GM21447 (cell line): ENCODE data around the gene CHST3.
A peak's percentile ranks its signal among the peaks of the same experiment; 100 is the strongest.
"Not testable (repeated sequence)": the region's sequence is repeated elsewhere in the genome, so short reads cannot be mapped to it uniquely, and the experiment has no call there.

Experiments used
- ATAC-seq: cut with Tn5 transposase; IDR thresholded peaks from one replicate; pipeline ENCODE4 v1.9.1; 2021; ENCODE audit not compliant: unreplicated experiment

CHST3 gene

DNA sequence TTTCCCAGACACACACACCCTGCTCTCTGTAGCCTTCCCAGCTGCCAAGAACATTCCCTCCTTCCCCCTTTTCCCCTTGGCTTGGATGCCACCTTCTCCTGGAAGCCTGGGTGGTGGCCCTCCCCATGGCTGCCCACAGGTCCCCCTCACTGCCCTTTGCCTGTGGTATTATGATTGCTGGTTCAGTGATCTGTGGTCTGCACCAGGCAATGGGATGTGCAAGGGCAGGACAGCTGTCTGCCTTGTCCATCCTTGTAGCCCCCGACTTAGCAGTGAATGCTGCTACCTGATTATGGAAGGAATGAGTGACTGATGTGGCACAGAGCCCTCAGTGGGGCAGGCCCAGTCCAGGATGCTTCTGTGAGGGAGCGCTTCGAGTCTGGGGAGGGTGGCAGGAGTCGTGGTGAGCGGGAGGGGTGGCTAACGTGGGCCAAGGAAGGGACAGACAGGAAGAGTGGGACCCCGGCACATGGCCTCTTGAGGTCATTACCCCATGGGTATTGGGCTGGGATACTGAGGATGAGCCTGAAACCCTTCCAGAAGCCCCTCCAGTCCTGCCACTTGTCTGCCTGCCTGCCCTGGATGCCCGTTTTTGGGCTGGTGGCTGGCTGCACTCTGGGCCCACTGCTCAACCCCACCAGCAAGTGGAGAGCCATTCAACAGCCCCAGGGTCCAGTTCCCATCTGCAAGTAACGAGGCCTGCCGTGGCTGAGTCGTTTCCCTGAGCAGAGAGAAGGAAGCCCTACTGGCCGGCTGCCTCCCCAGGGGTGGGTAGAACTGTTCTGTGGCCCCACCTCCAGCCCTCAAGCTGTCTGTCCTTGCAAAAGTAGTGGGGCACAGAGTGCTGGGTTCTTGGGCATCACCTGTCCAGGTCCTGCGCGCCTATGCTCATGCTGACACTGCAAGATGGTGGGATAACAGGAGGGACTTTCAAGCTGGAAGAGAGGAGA, 8.8 kb downstream of the CHST3 start:
- no peak for ATAC-seq

DNA sequence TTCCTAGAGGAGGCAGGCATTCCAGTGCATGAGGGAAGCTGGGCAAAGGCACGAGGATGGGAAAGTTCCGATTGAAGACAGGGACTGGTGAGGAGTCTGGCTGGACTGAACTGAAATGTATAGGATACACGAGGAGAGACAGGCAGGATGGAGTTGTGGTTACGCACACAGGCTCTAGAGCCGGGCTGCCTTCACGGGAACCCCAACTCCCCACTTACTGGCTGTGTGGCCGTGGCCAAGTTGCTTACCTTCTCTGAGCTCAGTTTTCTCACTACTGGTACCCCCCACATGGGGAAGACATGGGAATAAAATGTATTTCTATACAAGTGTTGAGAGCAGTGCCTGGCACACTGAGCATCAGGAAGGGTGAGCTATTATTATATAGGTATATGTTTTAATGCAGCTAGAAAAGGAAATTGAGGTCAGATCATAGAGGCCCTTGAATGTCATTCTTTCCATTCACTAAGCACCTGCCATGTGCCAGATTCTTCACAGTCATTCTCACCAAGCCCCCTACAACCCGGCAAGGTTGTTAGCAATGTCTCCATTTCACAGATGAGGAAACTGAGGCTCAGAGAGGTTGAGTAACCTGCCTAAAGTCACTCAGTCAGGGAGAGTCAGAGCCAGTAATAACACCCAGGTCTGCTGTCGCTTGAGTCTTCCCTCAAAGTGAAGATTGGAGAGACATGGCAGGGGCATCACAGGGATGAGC, 9.7 kb downstream of the CHST3 start:
- peak; percentile 13 for ATAC-seq

DNA sequence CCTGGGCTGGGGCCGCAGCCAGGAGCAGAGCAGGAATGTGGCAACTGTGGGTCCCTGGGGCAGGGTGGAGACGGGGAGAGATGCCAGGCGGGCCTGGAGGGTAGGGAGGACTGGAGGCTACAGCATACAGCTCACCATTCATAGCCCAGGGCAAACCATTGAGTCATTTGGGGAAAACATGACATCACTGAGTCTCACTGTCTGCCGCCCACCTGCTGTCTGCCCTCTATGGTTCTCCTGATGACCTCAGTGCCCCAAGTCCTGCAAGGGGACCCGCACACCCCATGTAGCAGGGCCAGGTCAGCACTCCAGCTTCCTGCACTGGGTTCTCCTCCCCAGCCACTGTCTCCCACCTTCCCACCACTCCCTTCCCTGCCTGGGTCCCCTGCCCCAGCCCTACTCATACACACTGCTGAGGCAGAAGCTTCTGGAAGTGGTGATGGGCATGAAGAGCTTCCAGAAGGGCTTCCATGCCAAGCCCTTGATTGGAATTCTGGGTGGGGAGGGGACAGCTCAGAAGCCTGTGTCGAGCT, 10.4 kb downstream of the CHST3 start:
- peak; percentile 62 for ATAC-seq

DNA sequence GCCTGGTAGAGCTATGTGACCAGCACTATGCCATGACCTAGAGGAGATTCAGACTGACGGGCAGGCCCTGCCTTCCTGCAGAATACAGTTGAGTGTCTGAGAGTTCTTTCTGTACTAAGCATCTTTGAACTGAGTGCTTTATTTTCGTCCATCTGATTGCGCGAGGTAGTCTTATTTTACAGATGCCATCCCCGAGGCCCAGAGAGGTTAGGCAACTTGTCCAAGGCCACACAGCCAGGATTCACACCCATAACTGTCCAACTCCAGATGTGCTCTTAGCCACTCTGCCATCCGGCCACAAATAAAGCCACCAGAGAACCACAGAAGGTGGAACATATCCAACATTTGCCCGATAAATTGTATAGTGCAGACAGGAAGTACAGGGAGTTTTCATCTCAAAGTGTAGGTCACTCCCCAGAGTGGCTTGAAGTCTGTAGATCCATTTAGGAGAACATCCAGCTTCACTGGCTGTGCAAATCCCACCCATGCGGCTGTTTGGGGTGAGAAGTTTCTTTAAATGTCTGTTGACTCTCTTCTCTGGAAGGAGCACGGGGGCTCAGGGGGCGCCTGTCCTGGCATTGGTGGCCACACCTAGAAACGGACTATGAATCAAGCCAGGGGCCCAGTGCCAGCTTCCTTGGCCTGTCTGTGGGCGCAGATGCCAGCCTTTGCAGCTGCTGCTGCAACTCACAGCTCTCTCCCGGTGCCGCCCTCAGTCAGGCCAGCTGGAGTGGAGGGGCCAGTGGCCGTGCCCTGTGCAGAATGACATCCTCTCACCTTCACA, 11.1 kb downstream of the CHST3 start:
- no peak for ATAC-seq

DNA sequence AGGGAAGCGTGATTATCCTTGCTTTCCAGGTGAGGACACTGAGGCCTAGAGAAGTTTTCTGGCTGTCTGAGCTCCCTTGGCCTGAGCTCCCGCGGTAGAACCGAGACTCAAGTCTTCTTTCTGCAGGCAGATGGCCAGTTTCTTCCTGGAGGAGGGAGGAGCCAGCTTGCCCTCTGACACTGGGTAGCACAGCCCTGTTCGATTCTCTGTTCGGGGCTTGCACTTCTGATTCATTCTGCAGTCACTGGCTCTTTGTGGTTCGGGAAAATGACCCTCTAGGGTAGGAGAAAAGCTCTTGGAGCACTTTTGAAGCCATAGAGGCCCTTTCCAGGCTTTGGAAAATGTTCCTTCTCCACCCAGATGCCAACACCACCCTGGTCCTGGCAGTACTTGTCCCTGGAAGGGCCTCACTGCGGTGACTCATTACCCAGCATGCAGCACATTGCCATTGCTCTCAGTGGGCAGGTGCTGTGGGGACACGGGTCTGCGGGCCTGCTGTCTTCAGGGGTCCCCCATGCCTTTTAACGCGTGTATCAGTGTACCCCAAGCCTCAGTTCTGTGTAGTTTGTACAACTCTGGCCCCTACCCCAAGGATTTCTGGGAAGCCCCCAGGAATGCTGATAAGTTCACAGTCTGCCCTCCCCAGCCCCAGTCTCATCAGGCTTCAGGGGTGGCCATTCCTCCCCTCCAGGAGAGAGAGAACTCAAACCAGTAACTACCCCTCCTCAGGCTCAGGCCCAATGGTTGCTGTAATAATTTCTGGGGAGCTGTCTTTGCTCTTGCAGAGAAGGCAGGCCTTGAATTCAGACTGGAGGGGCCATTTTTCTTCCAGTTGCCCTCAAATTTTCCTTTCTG, 11.9 kb downstream of the CHST3 start:
- ATAC-seq, result no peak

DNA sequence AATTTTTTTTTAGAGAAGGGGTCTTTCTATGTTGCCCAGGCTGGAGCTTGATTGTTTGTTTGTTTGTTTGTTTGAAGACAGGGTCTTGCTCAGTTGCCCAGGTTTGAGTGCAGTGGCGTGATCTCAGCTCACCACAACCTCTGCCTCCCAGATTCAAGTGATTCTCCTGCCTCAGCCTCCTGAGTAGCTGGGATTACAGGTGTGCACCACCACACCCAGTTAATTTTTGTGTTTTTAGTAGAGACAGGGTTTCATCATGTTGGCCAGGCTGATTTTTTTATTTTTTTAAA, 13.4 kb downstream of the CHST3 start:
- ATAC-seq, result not testable (repeated sequence)

DNA sequence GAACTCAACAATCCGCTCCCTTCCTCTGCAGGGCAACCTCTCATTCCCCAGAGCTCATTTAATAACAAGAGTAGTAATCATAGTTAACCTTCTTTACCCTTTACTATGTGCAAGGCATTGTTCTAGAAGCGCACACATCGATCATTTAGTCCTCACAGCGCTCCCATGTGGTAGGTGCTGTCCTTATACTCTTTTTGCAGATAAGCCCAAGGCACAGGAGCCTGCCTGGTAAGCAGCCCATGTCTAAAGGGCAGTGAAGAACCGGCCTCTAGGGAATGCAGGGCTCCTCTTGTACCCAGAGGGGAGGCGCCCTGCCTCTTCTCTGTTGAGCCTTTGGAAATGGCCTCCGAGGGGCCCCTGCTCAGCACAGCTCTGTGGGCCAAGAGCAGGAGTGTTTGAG, 14.3 kb downstream of the CHST3 start:
- ATAC-seq, result no peak

DNA sequence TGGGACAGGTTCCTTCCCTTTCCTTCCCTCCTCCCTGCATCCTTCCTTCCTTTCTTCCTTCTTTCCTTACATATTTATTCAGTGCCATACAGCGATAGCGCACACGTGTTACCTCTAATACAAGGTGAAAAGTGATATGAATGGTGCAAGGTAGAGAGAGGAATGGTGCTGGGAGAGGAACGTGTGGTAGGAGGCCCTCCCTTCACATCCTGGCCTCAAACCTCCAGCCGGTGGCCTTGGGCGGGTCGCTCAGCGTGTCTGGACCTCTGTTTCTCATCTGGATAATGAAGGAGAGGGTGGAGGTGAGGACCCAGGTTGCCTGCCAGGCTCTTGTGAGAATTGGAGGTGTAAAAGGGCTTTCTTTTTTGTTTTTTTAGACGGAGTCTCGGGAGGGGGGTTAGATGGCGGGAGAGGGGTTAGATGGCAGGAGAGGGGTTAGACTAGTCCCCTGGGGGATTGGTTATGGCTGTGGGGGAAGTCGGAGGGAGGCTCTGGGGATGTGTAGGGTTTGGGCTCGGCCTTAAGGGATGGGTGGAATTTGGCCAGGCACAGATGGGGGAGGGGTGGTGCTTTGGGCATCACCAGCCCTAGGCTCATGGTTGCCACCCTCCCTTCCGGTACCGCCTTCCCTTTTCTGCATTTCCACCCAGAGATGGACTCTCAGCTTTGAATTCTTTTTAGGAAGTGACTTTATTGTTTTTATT, 14.9 kb downstream of the CHST3 start:
- ATAC-seq, result no peak

DNA sequence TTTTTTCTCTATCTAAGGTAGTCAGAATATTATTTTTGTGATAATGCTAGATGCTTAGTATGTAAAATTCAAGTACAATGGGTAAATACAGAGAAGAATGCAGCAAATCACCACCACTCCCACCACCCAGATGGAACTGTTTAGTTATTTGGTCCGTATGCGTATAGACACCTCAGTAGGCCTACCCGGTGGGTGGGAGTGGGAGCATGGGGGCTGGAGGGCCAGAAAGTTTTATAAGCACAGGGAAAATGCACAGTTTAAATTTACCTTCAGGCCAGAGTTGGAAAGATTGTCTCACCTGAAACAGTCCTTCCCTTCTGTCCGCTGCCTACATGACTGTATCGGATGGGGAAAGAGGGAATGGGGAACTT, 15.5 kb downstream of the CHST3 start:
- ATAC-seq, result no peak

DNA sequence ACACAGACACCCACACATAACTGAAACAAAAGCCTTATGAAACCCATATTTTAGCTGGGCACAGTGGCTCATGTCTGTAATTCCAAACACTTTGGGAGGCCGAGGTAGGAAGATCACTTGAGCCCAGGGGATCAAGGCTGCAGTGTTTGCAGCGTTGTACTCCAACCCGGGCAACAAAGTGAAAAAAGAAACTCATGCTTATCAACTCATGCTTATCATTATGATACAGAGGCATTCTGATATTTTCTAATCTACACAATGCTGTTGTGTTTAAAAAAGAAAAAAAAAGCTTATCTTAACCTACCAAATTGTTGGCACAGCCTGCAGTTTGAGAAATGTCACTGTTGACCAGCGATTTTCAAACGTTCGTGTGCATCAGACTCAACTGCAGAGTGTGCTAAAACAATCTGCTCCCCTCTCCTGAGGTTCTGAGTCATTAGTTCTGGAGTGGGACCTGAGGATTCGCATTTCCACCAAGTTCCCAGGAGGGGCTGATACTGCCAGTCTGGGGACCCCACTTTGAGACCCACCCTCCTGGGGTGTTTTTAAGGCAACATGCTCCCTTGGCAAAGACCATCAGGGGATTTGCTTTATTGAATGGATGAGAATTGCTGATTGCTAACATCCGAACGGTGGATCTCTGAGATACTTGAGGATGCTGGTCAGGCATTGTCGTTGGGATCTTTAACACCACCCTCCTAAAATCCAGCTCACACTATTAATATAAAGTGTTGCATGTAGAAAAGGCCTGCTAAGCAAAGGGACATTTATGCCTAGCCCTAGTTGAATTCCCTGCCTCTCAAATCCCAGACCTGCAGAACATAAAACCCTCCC, 16.2 kb downstream of the CHST3 start:
- no peak for ATAC-seq

DNA sequence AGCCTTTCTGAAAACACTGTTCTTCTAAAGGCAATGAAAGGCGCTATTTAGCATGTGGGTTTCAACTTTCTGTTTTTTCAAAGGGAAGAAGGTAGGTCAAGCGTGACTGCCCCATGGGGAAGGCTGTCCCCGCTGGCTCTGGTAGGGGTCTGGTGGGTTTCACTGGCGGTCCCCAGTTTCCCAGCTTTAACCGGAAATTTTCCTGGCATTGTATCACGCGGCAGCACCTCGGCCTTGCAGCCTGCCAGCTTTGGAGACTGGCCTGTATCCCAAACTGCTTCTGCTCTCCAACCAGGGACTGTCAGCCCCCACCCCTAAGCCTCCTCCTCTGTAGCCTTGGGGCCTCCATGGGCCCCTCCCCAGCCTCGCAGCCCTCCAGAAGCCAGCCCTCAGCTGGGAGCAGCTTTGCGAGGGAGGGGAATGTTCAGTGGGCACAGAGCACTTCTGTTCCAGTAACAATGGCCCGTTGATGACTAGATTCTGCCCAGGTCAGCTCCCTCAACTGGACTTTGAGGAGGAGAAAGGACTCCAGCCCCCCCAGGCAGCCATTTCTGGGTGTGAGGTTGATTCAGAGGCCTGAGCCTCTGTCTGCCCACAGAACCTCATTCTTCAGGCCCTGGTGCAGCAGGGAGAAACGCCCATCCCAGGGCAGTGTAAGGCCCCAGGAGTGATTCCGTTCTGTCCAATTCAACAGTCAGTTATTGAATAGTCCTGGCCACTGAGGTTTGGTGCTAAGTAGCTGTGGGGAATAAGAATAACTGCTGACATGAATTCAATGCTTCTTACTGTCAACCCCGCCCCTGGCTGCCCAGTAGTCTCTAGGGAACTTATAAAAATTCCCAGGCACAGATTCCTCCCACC, 17.1 kb downstream of the CHST3 start:
- ATAC-seq, result no peak

DNA sequence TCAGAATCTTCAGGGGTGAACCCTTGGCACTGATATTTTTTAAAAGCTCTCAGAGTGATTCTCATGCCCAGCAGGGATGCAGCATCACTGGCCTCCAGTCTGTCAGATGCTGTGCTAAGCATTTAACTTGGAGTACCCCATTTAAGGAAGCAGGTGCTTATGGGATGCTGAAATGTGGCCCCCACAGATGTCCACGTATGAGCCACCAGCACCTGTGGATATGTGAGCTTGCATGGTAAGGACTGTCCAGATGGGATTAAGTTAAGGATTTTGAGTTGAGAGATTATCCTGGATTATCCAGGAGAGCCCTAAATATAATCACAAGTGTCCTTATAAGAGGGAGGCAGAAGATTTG, 17.7 kb downstream of the CHST3 start:
- ATAC-seq, result no peak

DNA sequence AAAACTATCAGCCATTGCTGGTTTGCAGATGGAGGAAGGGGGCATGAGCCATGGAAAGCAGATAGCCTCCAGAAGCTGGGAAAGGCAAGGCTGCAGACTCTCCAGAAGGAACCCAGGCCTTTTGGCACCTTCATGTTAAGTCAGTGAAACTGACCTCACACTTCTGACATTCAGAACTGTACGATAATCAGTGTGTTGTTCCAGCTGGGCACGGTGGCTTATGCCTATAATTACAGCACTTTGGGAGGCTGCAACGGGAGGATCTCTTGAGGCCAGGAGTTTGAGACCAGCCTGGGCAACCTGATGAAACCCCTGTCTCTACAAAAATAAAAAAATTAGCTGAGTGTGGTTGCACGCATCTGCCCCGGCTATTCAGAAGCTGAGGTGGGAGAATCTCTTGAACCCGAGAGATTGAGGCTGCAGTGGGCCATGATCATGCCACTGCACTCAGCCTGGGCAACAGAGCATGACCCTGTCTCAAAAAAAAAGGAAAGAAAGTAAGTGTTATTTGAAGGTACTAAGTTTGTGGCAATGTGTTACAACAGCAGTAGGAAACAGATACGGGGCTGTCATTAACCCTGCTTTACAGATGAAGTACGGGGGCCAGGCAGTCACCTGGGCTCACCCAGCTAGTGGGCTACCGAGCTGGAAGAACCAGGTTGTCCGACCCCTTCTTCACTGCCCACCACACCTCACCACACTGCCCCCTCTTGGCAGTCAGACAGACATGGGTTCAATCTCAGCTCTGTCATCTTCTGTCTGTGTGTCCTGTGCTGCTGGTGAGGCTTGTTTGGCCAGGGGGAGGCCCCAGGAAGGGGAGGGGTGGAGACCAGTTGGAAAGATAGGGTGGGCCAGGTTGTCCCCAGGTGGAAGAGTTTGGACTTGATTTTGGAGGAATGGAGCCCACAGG, 18.3 kb downstream of the CHST3 start:
- ATAC-seq, result no peak

DNA sequence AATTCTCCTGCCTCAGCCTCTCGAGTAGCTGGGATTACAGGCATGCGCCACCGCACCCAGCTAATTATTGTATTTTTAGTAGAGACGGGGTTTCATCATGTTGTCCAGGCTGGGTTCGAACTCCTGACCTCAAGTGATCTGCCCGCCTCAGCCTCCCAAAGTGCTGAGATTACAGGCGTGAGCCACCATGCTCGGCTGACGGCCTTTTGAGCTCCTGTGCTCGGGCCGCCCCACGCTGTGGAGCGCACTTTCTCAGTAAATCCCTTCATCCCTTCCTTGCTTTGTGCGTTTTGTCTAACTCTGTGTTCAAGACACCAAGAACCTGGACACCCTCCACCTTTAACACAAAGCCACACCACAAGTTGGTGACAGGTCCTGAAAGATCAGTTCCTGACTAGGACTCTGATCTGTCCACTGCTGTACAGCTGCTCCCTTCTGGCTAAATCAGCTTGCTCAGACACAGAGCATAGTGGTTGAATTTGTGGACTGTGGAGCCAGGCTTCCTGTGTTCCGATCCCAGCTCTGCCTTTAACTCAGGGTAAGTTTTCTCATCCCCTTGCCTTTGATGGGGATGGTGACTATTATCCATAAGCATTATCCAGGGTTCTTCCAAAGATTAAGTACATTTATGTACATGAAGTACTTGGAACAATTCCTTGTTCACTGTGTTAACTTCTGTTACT, 20.1 kb downstream of the CHST3 start:
- ATAC-seq, result no peak

DNA sequence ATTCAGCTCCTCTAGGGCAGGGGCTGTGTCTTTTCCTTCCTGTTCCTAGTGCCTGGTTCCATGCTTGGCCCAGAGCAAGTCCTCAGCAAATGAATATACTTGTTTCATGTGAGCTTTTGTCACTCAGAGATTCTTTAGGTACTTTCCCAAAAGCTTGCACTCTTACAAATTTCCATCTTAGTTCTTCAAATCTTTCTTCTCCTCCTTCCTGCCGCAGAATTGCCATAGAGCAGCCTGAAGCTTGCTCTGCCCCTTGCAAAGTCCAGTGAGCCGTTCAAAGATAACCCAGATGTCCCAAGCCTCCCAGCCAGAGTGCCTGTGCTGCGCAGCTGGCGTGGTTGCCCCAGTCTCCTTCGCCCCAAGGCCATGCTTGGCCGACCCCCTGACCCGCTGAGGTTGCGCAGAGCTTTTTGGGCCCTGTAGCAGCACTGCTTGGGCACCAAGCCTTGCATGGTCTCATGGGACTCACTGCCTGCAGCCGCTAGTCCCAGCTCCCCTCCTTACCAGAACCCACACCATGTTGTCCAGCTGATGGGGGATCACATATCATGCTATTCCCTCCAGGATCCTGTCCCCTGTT, 20.7 kb downstream of the CHST3 start:
- no peak for ATAC-seq

DNA sequence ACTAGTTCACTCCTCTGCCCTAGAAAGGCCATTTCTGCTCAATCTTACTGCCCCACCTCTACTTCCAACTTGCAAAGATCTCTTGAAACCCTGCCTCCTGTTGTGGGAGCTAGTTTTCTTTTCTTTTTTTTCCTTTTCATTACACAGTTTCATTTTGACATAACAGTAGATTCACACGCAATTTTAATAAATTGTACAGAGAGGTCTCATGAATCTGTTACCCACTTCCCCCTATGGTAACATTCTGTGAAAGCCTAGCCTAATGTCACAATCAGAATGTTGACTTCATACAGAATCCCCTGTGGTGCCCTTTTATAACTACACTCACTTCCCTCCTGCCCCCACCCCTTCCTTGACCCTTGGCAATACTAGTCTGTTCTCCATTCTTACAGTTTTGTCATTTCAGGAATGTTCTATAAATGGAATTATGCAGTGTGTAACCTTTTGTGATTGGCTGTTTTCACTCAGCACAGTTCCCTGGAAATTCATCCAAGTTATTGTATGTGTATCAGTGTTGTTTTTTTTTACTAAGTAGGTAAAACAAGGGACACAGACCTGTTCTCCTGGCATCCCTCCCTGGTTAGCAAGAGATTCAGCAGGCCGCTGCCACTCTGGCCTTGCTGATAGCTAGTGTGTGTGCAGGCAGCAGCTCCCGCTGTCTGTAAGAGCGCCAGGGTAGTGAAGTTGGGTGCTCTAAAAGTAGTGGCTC, 21.5 kb downstream of the CHST3 start:
- peak; percentile 49 for ATAC-seq
